ENCODE results near the gene KCNQ1. TPM values are rescaled to one million over a fixed set of nuclear protein-coding genes. Genes with fewer than 3 reads are reported as not detected.
A peak's percentile ranks its signal among the peaks of the same experiment; 100 is the strongest.

The KCNQ1 gene
- total and polyA plus RNA-seq, 2 of the 13 experiments (the other 11 are each of a cell fraction or from before 2014, with no cell fraction given): 0.02 to 0.08 TPM

- TF ChIP-seq KIAA2018 (CRISPR knock-in tag; IDR thresholded peaks at IDR 0.05; ENCODE audit: borderline replicate concordance) (no peak), PAX8 (CRISPR knock-in tag; IDR thresholded peaks at IDR 0.05; ENCODE audit: borderline replicate concordance) (peak; percentile 40; the same call in 1 of the 2 replicates), ZNF576 (CRISPR knock-in tag; IDR thresholded peaks at IDR 0.05) (no peak), ZNF160 (CRISPR knock-in tag; IDR thresholded peaks at IDR 0.05) (peak; percentile 62; the same call in 1 of the 2 replicates), REL (CRISPR knock-in tag; conservative IDR thresholded peaks at IDR 0.05) (no peak), ELF4 (CRISPR knock-in tag; IDR thresholded peaks at IDR 0.05; ENCODE audit: borderline replicate concordance) (no peak), ZNF326 (CRISPR knock-in tag; IDR thresholded peaks at IDR 0.05; ENCODE audit: borderline replicate concordance) (0 out of 2 replicates have a peak, but pooled peaks have one; percentile 3), SATB2 (CRISPR knock-in tag; IDR thresholded peaks at IDR 0.05) (0 out of 2 replicates have a peak, but pooled peaks have one; percentile 40), SUZ12 (IDR thresholded peaks at IDR 0.05; ENCODE audit: low read depth, low read length) (no peak), ZNF292 (CRISPR knock-in tag; IDR thresholded peaks at IDR 0.05; ENCODE audit: borderline replicate concordance, low read depth) (no peak), DMTF1 (CRISPR knock-in tag; IDR thresholded peaks at IDR 0.05) (no peak), ZNF597 (CRISPR knock-in tag; IDR thresholded peaks at IDR 0.05) (no peak), ZNF746 (CRISPR knock-in tag; IDR thresholded peaks at IDR 0.05) (peak; percentile 20), ZFAT (CRISPR knock-in tag; conservative IDR thresholded peaks at IDR 0.05) (0 out of 2 replicates have a peak, but pooled peaks have one; percentile 54), ZNF629 (CRISPR knock-in tag; conservative IDR thresholded peaks at IDR 0.05) (peak; percentile 36; the same call in 1 of the 2 replicates), ZNF772 (CRISPR knock-in tag; IDR thresholded peaks at IDR 0.05) (peak; percentile 11; the same call in 1 of the 2 replicates)
Observed at GRCh38 chr11:2731130-2732125, 286.6 kb downstream of the KCNQ1 start (continued).

Measured in HepG2 (cell line).